Measurements from ENCODE around the gene DMC1. TPM values are rescaled to one million over a fixed set of nuclear protein-coding genes. Genes with fewer than 3 reads are reported as not detected.

Gene DMC1
- total and polyA plus RNA-seq, 2 of the 13 experiments (the other 11 are each of a cell fraction or from before 2014, with no cell fraction given): 0.82 TPM; not detected in 1

DNA sequence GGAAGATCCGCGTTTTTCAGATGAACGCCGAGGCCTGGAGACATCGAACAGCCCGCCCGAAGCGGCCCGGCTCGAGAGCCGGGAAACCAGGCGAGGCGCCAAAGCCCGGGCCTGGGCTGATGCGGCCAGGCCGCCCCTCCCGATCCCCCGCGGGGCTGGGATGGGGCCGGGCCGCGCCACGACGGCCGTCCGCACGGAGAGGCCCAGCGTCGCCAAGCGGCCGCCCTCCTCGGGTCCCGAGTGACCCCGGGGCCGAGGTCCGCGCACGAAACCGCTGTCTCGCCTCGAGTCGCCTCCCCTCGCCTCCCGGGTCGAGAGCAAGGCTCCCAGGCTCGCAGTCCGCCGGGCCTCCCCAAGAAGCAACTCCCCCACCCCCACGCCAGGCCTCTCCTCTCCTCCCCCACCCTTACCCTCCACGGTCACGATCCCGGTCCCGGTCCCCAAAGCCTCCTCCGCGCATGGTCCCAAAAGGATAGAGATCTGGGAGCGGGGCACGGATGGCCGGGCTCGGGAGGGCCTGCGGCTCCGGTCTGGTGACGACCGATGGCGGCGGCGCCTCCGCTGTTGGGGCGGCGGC, 64.4 kb downstream of the DMC1 start (continued):
- TF ChIP-seq, protein P1, sequence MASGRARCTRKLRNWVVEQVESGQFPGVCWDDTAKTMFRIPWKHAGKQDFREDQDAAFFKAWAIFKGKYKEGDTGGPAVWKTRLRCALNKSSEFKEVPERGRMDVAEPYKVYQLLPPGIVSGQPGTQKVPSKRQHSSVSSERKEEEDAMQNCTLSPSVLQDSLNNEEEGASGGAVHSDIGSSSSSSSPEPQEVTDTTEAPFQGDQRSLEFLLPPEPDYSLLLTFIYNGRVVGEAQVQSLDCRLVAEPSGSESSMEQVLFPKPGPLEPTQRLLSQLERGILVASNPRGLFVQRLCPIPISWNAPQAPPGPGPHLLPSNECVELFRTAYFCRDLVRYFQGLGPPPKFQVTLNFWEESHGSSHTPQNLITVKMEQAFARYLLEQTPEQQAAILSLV (CRISPR knock-in tag; IDR thresholded peaks at IDR 0.05; ENCODE audit: borderline replicate concordance): peak; percentile 22; the same call in 1 of the 2 replicates
- TF ChIP-seq, protein P2, sequence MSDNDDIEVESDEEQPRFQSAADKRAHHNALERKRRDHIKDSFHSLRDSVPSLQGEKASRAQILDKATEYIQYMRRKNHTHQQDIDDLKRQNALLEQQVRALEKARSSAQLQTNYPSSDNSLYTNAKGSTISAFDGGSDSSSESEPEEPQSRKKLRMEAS (IDR thresholded peaks at IDR 0.05): no peak; the same call in 1 of the 2 replicates
- TF ChIP-seq ZNF792 (CRISPR knock-in tag; IDR thresholded peaks at IDR 0.05) (peak; percentile 24; the same call in 1 of the 2 replicates), NR2F2 (IDR thresholded peaks at IDR 0.05; ENCODE audit: borderline replicate concordance, low read depth) (no peak), ZNF790 (CRISPR knock-in tag; IDR thresholded peaks at IDR 0.05; ENCODE audit: borderline replicate concordance) (no peak), ATF7-NPFF (CRISPR knock-in tag; IDR thresholded peaks at IDR 0.05; ENCODE audit: low read depth) (peak; percentile 32; the same call in 1 of the 2 replicates), ZNF253 (CRISPR knock-in tag; IDR thresholded peaks at IDR 0.05; ENCODE audit: borderline replicate concordance) (0 out of 2 replicates have a peak, but pooled peaks have one; percentile 40), ZNF572 (CRISPR knock-in tag; IDR thresholded peaks at IDR 0.05) (no peak), ZNF564 (CRISPR knock-in tag; IDR thresholded peaks at IDR 0.05) (peak; percentile 67), NONO (IDR thresholded peaks at IDR 0.05) (no peak), NONO (CRISPR knock-in tag; conservative IDR thresholded peaks at IDR 0.05) (0 out of 2 replicates have a peak, but pooled peaks have one; percentile 21), AGO2 (optimal IDR thresholded peaks at IDR 0.05; ENCODE audit: low read depth, low read length) (peak; percentile 92), ELF4 (CRISPR knock-in tag; IDR thresholded peaks at IDR 0.05; ENCODE audit: borderline replicate concordance) (0 out of 2 replicates have a peak, but pooled peaks have one; percentile 10), MEF2D (CRISPR knock-in tag; IDR thresholded peaks at IDR 0.05) (no peak), ZNF776 (CRISPR knock-in tag; IDR thresholded peaks at IDR 0.05) (peak; percentile 85; the same call in 1 of the 2 replicates), ZNF556 (CRISPR knock-in tag; IDR thresholded peaks at IDR 0.05; ENCODE audit: borderline replicate concordance) (no peak), ZNF563 (CRISPR knock-in tag; IDR thresholded peaks at IDR 0.05) (peak; percentile 17; the same call in 1 of the 2 replicates)
- TF ChIP-seq, protein P3, sequence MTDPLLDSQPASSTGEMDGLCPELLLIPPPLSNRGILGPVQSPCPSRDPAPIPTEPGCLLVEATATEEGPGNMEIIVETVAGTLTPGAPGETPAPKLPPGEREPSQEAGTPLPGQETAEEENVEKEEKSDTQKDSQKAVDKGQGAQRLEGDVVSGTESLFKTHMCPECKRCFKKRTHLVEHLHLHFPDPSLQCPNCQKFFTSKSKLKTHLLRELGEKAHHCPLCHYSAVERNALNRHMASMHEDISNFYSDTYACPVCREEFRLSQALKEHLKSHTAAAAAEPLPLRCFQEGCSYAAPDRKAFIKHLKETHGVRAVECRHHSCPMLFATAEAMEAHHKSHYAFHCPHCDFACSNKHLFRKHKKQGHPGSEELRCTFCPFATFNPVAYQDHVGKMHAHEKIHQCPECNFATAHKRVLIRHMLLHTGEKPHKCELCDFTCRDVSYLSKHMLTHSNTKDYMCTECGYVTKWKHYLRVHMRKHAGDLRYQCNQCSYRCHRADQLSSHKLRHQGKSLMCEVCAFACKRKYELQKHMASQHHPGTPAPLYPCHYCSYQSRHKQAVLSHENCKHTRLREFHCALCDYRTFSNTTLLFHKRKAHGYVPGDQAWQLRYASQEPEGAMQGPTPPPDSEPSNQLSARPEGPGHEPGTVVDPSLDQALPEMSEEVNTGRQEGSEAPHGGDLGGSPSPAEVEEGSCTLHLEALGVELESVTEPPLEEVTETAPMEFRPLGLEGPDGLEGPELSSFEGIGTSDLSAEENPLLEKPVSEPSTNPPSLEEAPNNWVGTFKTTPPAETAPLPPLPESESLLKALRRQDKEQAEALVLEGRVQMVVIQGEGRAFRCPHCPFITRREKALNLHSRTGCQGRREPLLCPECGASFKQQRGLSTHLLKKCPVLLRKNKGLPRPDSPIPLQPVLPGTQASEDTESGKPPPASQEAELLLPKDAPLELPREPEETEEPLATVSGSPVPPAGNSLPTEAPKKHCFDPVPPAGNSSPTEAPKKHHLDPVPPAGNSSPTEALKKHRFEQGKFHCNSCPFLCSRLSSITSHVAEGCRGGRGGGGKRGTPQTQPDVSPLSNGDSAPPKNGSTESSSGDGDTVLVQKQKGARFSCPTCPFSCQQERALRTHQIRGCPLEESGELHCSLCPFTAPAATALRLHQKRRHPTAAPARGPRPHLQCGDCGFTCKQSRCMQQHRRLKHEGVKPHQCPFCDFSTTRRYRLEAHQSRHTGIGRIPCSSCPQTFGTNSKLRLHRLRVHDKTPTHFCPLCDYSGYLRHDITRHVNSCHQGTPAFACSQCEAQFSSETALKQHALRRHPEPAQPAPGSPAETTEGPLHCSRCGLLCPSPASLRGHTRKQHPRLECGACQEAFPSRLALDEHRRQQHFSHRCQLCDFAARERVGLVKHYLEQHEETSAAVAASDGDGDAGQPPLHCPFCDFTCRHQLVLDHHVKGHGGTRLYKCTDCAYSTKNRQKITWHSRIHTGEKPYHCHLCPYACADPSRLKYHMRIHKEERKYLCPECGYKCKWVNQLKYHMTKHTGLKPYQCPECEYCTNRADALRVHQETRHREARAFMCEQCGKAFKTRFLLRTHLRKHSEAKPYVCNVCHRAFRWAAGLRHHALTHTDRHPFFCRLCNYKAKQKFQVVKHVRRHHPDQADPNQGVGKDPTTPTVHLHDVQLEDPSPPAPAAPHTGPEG (CRISPR knock-in tag; IDR thresholded peaks at IDR 0.05): no peak
- TF ChIP-seq, protein P4, sequence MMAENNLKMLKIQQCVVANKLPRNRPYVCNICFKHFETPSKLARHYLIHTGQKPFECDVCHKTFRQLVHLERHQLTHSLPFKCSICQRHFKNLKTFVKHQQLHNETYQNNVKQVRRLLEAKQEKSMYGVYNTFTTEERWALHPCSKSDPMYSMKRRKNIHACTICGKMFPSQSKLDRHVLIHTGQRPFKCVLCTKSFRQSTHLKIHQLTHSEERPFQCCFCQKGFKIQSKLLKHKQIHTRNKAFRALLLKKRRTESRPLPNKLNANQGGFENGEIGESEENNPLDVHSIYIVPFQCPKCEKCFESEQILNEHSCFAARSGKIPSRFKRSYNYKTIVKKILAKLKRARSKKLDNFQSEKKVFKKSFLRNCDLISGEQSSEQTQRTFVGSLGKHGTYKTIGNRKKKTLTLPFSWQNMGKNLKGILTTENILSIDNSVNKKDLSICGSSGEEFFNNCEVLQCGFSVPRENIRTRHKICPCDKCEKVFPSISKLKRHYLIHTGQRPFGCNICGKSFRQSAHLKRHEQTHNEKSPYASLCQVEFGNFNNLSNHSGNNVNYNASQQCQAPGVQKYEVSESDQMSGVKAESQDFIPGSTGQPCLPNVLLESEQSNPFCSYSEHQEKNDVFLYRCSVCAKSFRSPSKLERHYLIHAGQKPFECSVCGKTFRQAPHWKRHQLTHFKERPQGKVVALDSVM (CRISPR knock-in tag; IDR thresholded peaks at IDR 0.05): 0 out of 2 replicates have a peak, but pooled peaks have one; percentile 4
